Right renal cortex interstitium (tissue), 3 donors: ENCODE results near the gene GRK3. TPM values are rescaled to one million over a fixed set of nuclear protein-coding genes. Genes with fewer than 3 reads are reported as not detected.
A peak's percentile ranks its signal among the peaks of the same experiment; 100 is the strongest.

Experiments
- DNase-seq, 3 donors: peaks; one replicate each; pipeline ENCODE4 v3.0.0-alpha.2; 2013; ENCODE audit warnings: low read depth in 3 of 3, low spot score in 2 of 3
- polyA plus RNA-seq, 3 donors: library from polyadenylated mRNA; unstranded; fragments of 120-200 nt; gene quantifications; one replicate each; pipeline ENCODE4 v1.2.1, GENCODE V29; 2013; ENCODE audit not compliant: insufficient read length in 3 of 3

GRK3 gene
- polyA plus RNA-seq, 3 donors = 8.7 to 10.7 (median 10.4) TPM

DNA sequence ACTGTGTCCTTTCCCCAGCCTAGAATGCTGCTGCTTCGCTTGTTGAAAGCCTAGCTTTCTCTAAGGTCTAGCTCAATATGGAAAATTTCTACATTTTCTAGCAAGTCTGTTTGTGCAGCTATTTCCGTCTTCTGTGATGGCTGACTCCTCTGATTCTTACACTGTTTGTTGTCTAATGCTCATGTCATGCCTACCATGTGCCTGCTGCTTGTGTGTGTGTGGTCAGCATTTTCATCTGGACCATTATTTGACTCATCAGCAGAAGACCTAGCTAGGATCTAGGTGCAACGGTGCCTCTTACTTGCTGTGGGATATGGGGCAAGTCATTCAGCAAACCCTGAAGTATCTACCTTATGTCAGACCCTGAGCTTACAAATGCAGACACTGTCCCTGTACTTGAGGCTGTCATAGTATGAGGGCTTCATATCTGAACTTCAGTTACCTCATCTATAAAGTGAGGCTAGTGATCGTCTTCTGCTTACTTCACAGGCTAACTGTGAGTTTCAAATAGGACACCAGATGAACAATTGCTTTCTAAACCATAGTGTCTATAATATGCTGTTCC, 91.0 kb downstream of the GRK3 start:
- DNase-seq = no peak

DNA sequence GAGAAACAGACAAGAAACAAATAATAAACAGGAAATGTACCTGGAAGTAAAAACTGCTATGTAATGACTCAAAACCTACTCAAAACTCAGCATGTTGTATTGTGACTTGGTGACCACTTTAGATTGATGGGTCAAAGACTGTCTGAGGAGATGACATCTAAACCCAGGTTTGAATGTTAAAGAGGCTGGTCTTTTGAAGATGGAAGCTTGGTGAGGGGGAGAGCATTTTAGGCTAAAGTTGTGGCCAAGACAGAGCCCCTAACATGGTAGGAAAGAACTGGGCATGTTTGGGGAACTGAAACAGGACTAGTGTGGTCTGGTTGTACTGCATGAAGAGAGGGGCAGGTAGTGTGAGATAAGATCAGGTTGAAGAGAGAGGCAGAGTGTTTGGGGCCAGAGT, 92.2 kb downstream of the GRK3 start:
- no peak for DNase-seq

GRCh38 chr22:25658633-25659032, 94.2 kb downstream of the GRK3 start:
- no peak for DNase-seq

DNA sequence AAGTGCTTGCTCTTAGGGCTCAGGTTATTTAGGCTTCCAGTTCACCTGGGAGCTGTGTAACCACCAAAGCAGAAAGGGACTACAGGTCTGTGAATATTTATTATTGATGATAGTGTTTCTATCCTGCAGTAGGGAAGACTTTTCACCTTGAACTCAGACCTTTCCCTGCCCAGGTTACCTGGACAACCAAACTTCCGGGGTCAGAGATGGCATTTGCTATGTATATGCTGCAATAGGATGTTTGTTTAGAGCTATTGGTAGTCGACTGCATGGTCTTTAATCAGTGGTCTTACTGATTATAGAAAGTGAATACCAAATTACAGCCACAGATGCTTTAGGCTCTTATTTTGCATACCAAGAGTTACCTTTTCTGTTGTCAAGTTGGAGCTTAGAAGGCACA, 94.9 kb downstream of the GRK3 start:
- DNase-seq = no peak

DNA sequence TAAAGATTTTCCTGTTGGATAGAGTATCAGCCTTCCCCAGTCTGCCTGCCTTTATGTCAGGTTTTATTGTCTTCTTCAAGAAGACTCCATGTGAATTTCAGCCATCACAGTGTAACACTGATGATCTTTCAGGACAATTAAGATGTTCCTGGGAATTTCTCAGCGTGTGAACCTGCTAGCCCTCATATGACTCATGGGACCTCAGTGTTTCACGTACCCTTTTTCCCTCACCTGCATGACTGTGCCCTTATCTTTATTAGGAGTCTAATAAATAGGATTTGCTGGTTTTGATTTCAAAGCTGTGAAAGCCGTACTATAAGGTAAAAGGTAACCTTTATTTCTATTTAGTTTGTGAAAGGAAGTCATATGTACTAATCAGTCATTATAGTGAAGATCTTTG, 95.9 kb downstream of the GRK3 start:
- no peak for DNase-seq

DNA sequence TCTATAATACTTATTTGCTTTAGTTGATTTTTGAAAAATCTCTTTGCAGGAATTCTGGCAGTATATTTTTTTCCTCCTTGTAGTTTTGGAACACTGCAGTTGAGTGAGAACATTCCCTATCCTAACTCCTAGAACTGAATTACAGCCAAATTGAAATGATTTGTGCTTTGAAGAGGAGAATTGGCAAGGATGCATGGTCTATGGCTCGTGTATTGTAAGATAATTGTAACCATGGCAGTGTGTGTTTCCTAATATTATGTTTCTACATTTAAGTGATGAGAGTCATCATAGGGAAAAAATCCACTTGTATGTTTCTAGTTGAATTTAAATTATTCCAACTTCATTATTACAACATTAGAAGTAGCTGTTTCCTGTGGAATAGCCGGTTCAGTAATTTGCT, 96.6 kb downstream of the GRK3 start:
- no peak for DNase-seq

- no peak for DNase-seq
Measured at GRCh38 chr22:25663654-25664053, 99.2 kb downstream of the GRK3 start.

DNA sequence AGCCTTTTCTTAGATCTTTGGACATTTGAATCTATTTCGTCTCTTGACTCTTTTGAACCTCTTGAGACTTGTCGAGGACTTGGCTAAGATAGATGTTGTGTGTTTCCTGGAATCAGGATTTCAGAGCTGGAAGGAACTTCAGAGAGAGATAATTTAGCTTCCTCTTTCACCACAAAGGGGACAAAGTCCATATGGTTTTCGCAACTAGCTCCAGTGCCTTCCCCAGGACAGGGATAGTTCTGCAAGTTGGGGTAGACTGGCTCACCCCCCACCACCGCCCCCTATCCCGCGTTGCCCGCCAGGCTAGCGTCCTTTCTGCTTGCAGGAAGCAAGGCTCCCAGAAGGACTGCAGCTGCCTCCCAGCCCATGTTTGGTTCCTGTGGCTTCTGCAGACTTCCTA, 101.8 kb downstream of the GRK3 start:
- DNase-seq = peak in 2 of 3 donors; percentile 27 to 52

- DNase-seq = no peak
Measured at GRCh38 chr22:25668437-25668836, 104.0 kb downstream of the GRK3 start.

DNA sequence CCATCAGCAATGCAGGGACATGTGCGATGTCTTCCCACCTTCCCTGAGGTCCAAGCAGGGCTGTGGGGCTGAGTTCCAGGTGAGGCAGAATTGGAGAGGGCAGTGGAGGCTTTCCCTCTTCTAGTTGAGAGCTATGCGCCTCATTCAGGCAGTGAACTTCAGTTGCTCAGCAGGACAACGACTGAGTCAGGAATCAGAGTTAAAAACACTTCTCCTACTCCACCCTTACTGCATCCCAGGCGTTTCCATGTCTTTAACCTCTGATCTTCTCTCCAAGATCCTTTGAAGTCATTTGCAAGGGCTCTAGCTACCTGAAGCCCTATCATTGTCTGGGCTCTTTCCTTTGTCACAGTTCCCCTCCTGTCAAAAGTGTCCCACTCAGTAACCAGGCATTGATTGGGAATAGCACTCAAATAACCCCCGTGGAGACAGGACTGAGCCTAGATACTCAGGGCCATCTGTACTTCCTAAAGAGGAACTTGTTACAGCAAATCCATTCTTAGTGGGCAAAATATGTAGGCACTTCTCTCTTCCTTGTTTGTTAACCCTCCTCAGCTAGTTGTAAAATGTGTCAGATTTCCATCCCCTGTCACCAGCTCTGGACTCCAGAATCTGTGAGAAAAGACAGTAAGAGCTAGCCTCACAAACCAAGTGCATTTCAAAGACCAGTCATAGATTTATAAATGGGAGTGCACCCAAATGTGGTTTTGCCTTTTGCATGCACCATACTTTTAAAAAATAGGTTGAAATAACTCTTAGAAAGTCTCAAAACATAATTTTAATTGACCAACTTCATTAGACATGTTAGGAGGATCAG, 105.0 kb downstream of the GRK3 start:
- no peak for DNase-seq

- DNase-seq = no peak
Measured at GRCh38 chr22:25670070-25670461, 105.6 kb downstream of the GRK3 start.

DNA sequence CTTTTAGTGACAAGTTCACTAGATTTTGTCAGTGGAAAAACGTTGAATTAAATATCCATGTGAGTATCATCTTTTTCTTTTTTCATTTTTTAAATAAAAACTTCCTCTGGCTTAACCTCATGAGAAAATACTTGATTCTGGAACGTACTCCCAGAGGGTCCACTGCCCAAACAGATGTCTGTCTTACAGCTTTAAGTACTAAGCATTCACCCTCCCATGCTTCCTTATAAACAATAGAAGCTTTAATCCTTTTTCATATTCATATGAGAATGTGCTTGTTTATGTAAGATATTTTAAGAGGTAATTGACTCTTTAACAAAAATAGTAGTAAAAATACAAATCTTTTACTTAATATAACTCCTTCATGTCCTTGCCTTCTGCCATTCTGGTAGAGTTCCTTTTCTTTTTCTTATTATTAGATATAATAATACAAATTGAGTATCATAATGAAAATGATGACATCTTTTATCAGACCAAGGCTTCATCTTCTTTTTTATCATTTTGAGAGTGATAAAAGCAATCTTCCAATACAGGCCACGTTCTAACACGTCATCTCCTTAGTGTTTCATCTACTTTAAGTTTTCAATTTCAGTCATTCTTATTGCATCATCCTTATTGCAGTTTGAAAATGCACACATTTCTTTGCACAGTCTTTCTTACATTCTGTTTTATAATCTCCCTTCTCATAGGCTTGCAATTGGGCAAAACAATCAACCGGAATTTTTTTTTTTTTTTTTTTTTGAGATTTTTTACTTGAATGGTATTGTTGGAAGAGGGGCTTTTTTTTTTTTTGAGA, 108.0 kb downstream of the GRK3 start:
- no peak for DNase-seq

GRCh38 chr22:25673713-25674112, 109.2 kb downstream of the GRK3 start:
- DNase-seq = no peak

DNA sequence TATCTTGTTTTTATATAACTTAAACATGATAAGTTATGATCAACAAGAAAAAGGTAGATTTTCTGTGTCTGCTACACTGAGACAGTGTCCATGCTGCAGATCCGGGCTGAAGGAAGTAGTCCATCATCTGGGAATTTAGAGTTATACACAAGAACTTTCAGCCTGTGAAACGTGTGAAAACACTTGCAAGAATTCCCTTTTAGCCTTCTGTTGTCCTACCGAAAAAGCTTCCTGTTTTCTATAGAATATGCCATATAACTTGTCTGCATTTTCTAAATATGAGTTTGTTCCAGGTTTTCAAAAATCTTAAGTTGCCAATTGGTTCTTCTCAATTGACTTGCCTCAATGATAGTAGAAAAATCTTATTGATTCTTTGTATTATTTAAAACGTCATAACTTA, 113.2 kb downstream of the GRK3 start:
- no peak for DNase-seq

DNA sequence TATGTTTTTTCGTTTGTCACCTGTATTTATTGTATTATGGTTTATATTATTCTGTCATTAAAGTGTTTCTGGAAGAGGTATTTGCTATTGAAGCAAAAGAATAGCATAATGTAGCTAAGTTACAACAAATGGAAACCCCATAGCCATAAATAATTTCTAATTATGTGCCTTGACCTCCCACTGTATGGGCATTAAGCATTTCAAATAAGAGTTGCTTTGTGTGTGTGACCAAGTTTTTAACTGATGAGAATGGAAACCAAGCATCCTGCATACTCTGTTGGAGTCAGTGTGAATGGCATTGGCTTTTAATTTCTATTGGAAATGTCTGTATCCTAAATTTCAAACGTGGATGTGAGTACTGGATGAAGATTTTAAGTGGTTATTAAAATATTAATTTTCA, 115.6 kb downstream of the GRK3 start:
- DNase-seq = no peak

DNA sequence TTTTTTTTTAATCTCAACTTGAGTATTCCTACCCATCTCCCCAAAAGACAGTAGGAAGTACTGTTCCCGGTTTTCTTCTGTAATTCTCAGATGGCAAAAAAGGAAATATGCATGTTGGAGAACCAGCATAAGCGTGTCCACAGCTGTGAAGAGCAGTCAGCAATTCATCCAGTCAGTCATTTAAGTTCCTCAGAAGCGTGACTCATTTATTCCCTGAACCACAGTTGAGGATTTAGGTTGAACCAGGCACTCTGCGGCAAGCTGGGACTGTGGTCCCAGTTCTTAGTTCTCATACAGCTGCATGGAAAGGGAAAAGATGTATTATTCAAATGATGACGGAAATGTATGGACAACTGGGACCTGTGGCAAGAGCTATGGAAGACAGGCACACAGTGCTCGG, 116.5 kb downstream of the GRK3 start:
- no peak for DNase-seq

GRCh38 chr22:25682109-25682508, 117.6 kb downstream of the GRK3 start:
- no peak for DNase-seq

DNA sequence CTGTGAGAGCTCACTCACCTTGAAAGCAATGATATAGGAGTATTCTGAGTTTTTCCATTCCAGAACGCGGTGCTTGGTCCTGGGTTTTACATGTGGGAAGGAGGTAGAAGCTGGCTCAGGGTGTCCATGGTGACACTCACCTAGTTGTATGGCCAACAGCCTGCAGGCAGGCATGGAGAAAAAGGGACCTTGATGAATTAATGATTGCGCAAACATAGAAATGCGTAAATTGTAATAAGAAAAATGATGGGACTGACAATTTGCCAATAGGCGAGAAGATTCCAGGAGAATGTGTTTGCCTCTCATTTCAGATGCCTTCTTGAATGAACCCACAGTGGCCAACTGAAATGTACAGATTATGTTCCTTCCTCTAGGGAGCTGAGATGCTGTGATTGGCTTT, 124.2 kb downstream of the GRK3 start:
- DNase-seq = no peak

DNA sequence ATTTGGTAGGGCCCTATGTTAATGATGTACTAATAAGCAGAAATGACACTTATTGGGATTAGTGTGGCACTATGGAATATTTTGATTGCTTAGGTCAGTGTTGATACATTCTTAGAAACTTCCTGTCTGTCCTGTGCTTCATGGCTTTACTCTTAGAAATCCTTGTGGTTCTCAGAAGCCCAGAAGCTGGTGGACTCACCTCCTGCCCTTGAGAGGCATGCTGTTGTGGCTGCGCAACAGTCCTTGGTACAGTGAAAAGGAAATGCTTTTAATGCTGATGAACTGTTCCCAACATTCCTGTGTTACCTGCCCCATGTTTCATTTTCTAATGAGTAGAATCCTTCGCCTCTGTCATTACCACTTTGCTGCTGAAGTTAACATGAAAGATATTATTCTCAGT, 125.2 kb downstream of the GRK3 start:
- no peak for DNase-seq

DNA sequence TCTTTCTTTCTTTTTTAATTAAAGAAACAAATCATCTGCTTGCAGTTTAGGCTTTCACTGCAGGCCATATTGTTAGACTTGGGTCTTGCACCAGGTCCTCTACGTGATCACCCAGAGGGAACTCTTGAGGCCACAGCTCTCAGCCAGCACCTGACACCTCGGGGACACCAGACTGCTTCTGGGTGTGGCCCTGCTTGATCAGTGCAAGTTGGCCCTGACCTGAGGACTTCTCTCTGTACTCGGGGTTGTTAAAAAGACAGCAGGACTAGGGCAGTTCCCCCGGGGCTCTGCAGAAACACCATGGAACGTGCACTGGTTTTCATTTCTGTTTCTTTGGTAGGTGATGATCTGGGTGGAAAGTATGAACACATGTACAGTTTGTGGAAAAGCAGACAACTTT, 126.3 kb downstream of the GRK3 start:
- DNase-seq = no peak

GRCh38 chr22:25692397-25693267, 128.2 kb downstream of the GRK3 start:
- DNase-seq = no peak
